ENCODE measurements around the gene FOSL2.
A peak's percentile ranks its signal among the peaks of the same experiment; 100 is the strongest.
"Not testable (repeated sequence)": the region's sequence is repeated elsewhere in the genome, so short reads cannot be mapped to it uniquely, and the experiment has no call there.

The FOSL2 gene

GRCh38 chr2:28357948-28358667, 34.5 kb upstream of the FOSL2 start:
- no peak for DNase-seq (ENCODE audit: low read depth)

GRCh38 chr2:28358668-28359201, 33.9 kb upstream of the FOSL2 start:
- no peak for DNase-seq (ENCODE audit: low read depth)

- DNase-seq (ENCODE audit: low read depth) = peak; percentile 71
These were observed 33.2 kb upstream of the FOSL2 start for GRCh38 chr2:28359222-28360057.

GRCh38 chr2:28360058-28360717, 32.5 kb upstream of the FOSL2 start:
- DNase-seq (ENCODE audit: low read depth) = no peak

- DNase-seq (ENCODE audit: low read depth) = no peak
These were observed 31.9 kb upstream of the FOSL2 start for GRCh38 chr2:28360718-28361293.

GRCh38 chr2:28361991-28362710, 30.5 kb upstream of the FOSL2 start:
- DNase-seq (ENCODE audit: low read depth) = no peak

- no peak for DNase-seq (ENCODE audit: low read depth)
These were observed 29.6 kb upstream of the FOSL2 start for GRCh38 chr2:28362991-28363521.

- no peak for DNase-seq (ENCODE audit: low read depth)
These were observed 28.9 kb upstream of the FOSL2 start for GRCh38 chr2:28363686-28364280.

- no peak for DNase-seq (ENCODE audit: low read depth)
These were observed 28.0 kb upstream of the FOSL2 start for GRCh38 chr2:28364610-28365009.

GRCh38 chr2:28365158-28365557, 27.5 kb upstream of the FOSL2 start:
- no peak for DNase-seq (ENCODE audit: low read depth)

- DNase-seq (ENCODE audit: low read depth) = no peak
These were observed 26.5 kb upstream of the FOSL2 start for GRCh38 chr2:28366149-28366495.

- peak; percentile 28 for DNase-seq (ENCODE audit: low read depth)
These were observed 26.0 kb upstream of the FOSL2 start for GRCh38 chr2:28366496-28367282.

GRCh38 chr2:28367667-28368356, 24.8 kb upstream of the FOSL2 start:
- no peak for DNase-seq (ENCODE audit: low read depth)

GRCh38 chr2:28368357-28368798, 24.3 kb upstream of the FOSL2 start:
- no peak for DNase-seq (ENCODE audit: low read depth)

GRCh38 chr2:28369358-28369757, 23.3 kb upstream of the FOSL2 start:
- DNase-seq (ENCODE audit: low read depth) = no peak

- no peak for DNase-seq (ENCODE audit: low read depth)
These were observed 22.3 kb upstream of the FOSL2 start for GRCh38 chr2:28370354-28370753.

- not testable (repeated sequence) for DNase-seq (ENCODE audit: low read depth)
These were observed 20.9 kb upstream of the FOSL2 start for GRCh38 chr2:28371728-28372127.

- DNase-seq (ENCODE audit: low read depth) = no peak
These were observed 18.8 kb upstream of the FOSL2 start for GRCh38 chr2:28373854-28374253.

GRCh38 chr2:28374331-28374730, 18.3 kb upstream of the FOSL2 start:
- no peak for DNase-seq (ENCODE audit: low read depth)
